Activated naive CD4-positive, alpha-beta T cell treated with anti-CD3 and anti-CD28 coated beads, Interleukin-2, amount 50 U/mL, for 24 hours (primary cell): ENCODE data around the gene SRSF9.

ENCODE experiments used
- H3K27ac Mint-ChIP-seq: one replicate; pipeline ENCODE4 v1.8.0; 2021; ENCODE audit warnings: mild to moderate bottlenecking, mixed read lengths
- H3K27me3 Mint-ChIP-seq: one replicate; pipeline ENCODE4 v1.8.0; 2021; ENCODE audit warnings: mixed read lengths
- H3K36me3 Mint-ChIP-seq: one replicate; pipeline ENCODE4 v1.8.0; 2021; ENCODE audit warnings: mixed read lengths
- H3K4me1 Mint-ChIP-seq: one replicate; pipeline ENCODE4 v1.8.0; 2021; ENCODE audit warnings: mixed read lengths
- H3K4me3 Mint-ChIP-seq: one replicate; pipeline ENCODE4 v1.8.0; 2021; ENCODE audit warnings: mild to moderate bottlenecking, mixed read lengths
- H3K9me3 Mint-ChIP-seq: one replicate; pipeline ENCODE4 v1.8.0; 2021; ENCODE audit warnings: mixed read lengths

SRSF9 gene

DNA sequence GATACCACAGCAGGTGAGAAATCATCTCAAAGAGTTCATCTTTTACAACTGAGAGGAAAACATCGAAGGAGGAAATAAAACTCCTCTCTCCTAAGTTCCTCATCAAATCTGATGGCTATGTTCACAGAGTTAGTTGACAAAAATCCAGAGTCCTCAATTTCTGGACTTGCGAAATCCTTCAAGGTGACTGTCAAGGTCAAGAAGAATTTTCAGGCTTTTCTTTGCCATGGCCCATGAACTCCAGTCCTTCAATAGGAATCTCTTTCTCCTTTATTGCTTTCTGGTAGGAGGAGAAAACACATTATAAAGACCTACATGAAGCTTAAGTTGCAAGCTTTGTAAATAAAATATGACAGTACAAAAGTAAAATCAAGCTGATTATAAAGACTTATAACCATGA is 24.9 kb downstream of the SRSF9 start:
- Mint-ChIP-seq H3K27me3 (no peaks in the 10 kb centered on the region), H3K4me3 (peak overlapping the region; percentile 95), H3K9me3 (no peaks in the 10 kb centered on the region), H3K27ac (peak overlapping the region; percentile 35), H3K4me1 (peaks cover 35% of the 10 kb centered on the region), H3K36me3 (peaks cover 4% of the 10 kb centered on the region)

- Mint-ChIP-seq H3K4me3 (peak overlapping the region; percentile 68), H3K27me3 (no peaks in the 10 kb centered on the region), H3K9me3 (no peaks in the 10 kb centered on the region), H3K27ac (no peak overlapping the region), H3K36me3 (no peaks in the 10 kb centered on the region), H3K4me1 (peaks cover 26% of the 10 kb centered on the region)
Observed at GRCh38 chr12:120439646-120440247, 29.8 kb downstream of the SRSF9 start.

GRCh38 chr12:120438495-120439198 is 30.9 kb downstream of the SRSF9 start:
- no peaks in the 10 kb centered on the region for H3K36me3 Mint-ChIP-seq
- H3K27ac Mint-ChIP-seq = peak overlapping the region; percentile 94
- H3K4me1 Mint-ChIP-seq = peaks cover 23% of the 10 kb centered on the region
- peak overlapping the region; percentile 95 for H3K4me3 Mint-ChIP-seq
- no peaks in the 10 kb centered on the region for H3K9me3 Mint-ChIP-seq
- H3K27me3 Mint-ChIP-seq = no peaks in the 10 kb centered on the region

GRCh38 chr12:120437735-120438494 is 31.6 kb downstream of the SRSF9 start, which contains the start of gene COX6A1:
TSS of gene COX6A1 (plus strand) at chr12:120438113. CDS start at chr12:120438127, 14 bp downstream.
- H3K9me3 Mint-ChIP-seq = no peaks in the 10 kb centered on the region
- H3K4me3 Mint-ChIP-seq = peak within 1 kb of the TSS; percentile 95
- H3K27me3 Mint-ChIP-seq = no peaks in the 10 kb centered on the region
- no peaks in the 10 kb centered on the region for H3K36me3 Mint-ChIP-seq
- peak within 1 kb of the TSS; percentile 95 for H3K27ac Mint-ChIP-seq
- peaks cover 22% of the 10 kb centered on the region for H3K4me1 Mint-ChIP-seq

- H3K27ac Mint-ChIP-seq = no peak overlapping the region
- H3K36me3 Mint-ChIP-seq = no peaks in the 10 kb centered on the region
- H3K4me1 Mint-ChIP-seq = peaks cover 11% of the 10 kb centered on the region
- H3K4me3 Mint-ChIP-seq = no peak overlapping the region
- H3K9me3 Mint-ChIP-seq = no peaks in the 10 kb centered on the region
- peaks cover 1% of the 10 kb centered on the region for H3K27me3 Mint-ChIP-seq
Observed at GRCh38 chr12:120432772-120433525, 36.6 kb downstream of the SRSF9 start.

DNA sequence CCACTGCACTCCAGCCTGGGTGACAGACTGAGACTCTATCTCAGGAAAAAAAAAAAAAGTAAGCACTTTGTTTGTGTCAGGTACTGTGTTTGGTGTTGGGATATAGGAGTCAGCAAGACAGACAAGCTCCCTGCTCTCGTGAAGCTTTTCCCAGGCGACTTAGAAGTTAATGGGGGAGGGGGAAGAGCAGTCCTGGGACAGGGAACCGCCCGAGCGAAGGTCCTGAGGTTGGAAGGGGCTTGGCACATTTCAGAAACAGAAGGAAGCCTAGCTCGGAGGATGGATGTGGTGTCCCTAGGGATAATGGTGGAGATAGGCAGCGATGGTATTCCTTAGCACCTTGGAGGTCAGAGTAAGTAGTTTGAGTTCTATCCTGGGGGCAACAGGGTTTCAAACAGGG is 40.2 kb downstream of the SRSF9 start:
- H3K4me3 Mint-ChIP-seq = no peak overlapping the region
- H3K4me1 Mint-ChIP-seq = peaks cover 4% of the 10 kb centered on the region
- no peak overlapping the region for H3K27ac Mint-ChIP-seq
- H3K9me3 Mint-ChIP-seq = no peaks in the 10 kb centered on the region
- H3K36me3 Mint-ChIP-seq = no peaks in the 10 kb centered on the region
- H3K27me3 Mint-ChIP-seq = peaks cover 1% of the 10 kb centered on the region

GRCh38 chr12:120428597-120429229 is 40.8 kb downstream of the SRSF9 start:
- Mint-ChIP-seq H3K4me3 (no peak overlapping the region), H3K9me3 (no peaks in the 10 kb centered on the region), H3K36me3 (no peaks in the 10 kb centered on the region)

DNA sequence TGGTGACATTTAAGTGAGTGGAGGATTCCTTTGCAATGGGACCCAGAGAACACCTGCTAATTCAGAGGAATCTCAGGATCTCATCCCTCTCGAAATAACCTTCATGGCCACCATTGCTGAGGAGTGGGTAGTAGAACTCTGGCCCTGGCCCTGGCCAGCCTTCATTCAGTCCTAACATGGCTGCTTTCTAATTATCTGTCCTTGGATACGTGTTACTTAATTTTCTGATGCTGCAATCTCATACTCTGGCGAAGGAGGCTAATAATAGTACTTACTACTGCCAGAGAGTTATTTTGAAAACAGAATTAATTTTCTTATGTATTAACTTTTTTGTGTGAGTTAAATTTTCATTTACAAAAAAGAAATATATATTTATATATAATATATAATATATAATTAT is 43.8 kb downstream of the SRSF9 start:
- peaks cover 4% of the 10 kb centered on the region for H3K4me1 Mint-ChIP-seq

More at GRCh38 chr12:120428597-120429229, 40.8 kb downstream of the SRSF9 start:
- Mint-ChIP-seq H3K4me1 (peaks cover 4% of the 10 kb centered on the region), H3K27me3 (peaks cover 1% of the 10 kb centered on the region), H3K27ac (no peak overlapping the region)

GRCh38 chr12:120422892-120423456 is 46.6 kb downstream of the SRSF9 start:
- H3K36me3 Mint-ChIP-seq = no peaks in the 10 kb centered on the region
- H3K27ac Mint-ChIP-seq = no peak overlapping the region
- no peaks in the 10 kb centered on the region for H3K4me1 Mint-ChIP-seq
- H3K4me3 Mint-ChIP-seq = no peak overlapping the region
- no peaks in the 10 kb centered on the region for H3K27me3 Mint-ChIP-seq
- H3K9me3 Mint-ChIP-seq = no peaks in the 10 kb centered on the region

More for the DNA sequence above, 43.8 kb downstream of the SRSF9 start:
- Mint-ChIP-seq H3K36me3 (no peaks in the 10 kb centered on the region), H3K4me3 (no peak overlapping the region), H3K9me3 (no peaks in the 10 kb centered on the region), H3K27ac (no peak overlapping the region), H3K27me3 (peaks cover 1% of the 10 kb centered on the region)

DNA sequence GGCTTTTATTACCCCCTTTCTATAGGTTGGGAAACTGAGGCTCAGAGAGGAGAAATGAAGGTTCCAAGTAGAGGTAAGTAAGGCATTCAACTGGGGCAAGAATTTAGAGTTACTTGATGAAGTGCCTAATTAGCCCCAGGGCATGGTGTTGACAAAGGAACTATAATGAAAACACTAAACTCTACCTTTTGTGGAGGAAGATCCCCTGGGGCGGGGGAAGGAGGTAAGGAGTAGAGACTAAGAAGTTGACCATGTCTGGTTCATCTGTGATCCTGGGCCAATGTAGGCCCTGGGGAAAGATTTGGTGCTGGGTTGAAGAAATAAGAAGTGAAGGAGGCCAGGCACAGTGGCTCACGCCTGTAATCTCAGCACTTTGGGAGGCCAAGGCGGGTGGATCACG is 47.8 kb downstream of the SRSF9 start:
- Mint-ChIP-seq H3K36me3 (no peaks in the 10 kb centered on the region), H3K9me3 (no peaks in the 10 kb centered on the region), H3K4me3 (no peak overlapping the region), H3K4me1 (no peaks in the 10 kb centered on the region), H3K27ac (no peak overlapping the region), H3K27me3 (peaks cover 2% of the 10 kb centered on the region)

DNA sequence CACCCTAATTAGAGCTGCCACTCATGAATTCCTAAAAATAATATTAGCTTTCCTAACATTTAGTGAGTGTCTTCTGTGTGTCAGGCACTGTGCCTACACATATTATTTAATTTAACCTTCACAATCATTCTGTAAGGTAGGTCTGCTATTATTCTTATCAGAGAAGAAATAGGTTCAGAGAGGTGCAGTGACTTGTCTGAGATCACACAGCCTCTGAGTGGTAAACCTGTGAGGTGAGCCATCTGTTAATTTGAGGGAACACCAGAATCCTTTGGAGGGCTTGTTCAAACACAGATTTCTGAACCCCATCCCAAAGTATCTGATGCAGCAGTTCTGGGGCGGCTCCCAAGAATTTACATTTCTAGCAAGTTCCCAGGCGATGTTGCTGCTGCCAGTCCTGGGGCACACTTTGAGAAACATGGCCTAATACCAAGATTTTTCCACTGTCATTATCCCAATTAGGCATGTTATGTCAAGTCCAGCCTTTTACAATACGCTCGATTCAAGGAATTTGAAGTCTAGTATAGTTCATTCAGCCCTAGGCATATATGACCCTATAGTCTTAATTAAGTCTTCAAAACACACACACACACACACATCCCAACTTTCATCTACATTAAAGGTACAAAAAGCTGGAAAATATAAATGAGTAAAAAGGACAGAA is 51.5 kb downstream of the SRSF9 start:
- Mint-ChIP-seq H3K27ac (no peak overlapping the region), H3K4me1 (no peaks in the 10 kb centered on the region)

GRCh38 chr12:120416490-120417216 is 52.9 kb downstream of the SRSF9 start:
- no peaks in the 10 kb centered on the region for H3K36me3 Mint-ChIP-seq

More for the DNA sequence above, 51.5 kb downstream of the SRSF9 start:
- H3K36me3 Mint-ChIP-seq = no peaks in the 10 kb centered on the region
- H3K4me3 Mint-ChIP-seq = no peak overlapping the region
- H3K27me3 Mint-ChIP-seq = peaks cover 2% of the 10 kb centered on the region
- H3K9me3 Mint-ChIP-seq = no peaks in the 10 kb centered on the region

GRCh38 chr12:120413901-120414695 is 55.5 kb downstream of the SRSF9 start:
- no peaks in the 10 kb centered on the region for H3K4me1 Mint-ChIP-seq
- H3K27ac Mint-ChIP-seq = no peak overlapping the region
- no peaks in the 10 kb centered on the region for H3K36me3 Mint-ChIP-seq
- peaks cover 2% of the 10 kb centered on the region for H3K27me3 Mint-ChIP-seq
- no peak overlapping the region for H3K4me3 Mint-ChIP-seq
- no peaks in the 10 kb centered on the region for H3K9me3 Mint-ChIP-seq

More at GRCh38 chr12:120416490-120417216, 52.9 kb downstream of the SRSF9 start:
- Mint-ChIP-seq H3K9me3 (no peaks in the 10 kb centered on the region), H3K4me1 (no peaks in the 10 kb centered on the region), H3K4me3 (no peak overlapping the region), H3K27ac (no peak overlapping the region), H3K27me3 (peaks cover 2% of the 10 kb centered on the region)
